HG02571 (cell line): ENCODE data around the gene VCX3A.
"Not testable (repeated sequence)": the region's sequence is repeated elsewhere in the genome, so short reads cannot be mapped to it uniquely, and the experiment has no call there.

Experiments
- ATAC-seq: cut with Tn5 transposase; IDR thresholded peaks from one replicate; pipeline ENCODE4 v1.9.1; 2021; ENCODE audit warnings: mild to moderate bottlenecking, moderate library complexity; ENCODE audit not compliant: unreplicated experiment

The VCX3A gene

GRCh38 chrX:6535018-6535417 is at the start of gene VCX3A:
Gene VCX3A (minus strand): TSS chrX:6535118. CDS start chrX:6534497, 621 bp downstream.
- ATAC-seq: not testable (repeated sequence)

GRCh38 chrX:6574762-6575161 is 39.8 kb upstream of the VCX3A start:
- ATAC-seq: no peak

- no peak for ATAC-seq
These were observed 33.1 kb upstream of the VCX3A start for GRCh38 chrX:6568031-6568430.

GRCh38 chrX:6558979-6559378 is 24.1 kb upstream of the VCX3A start:
- ATAC-seq: no peak

GRCh38 chrX:6557690-6558089 is 22.8 kb upstream of the VCX3A start:
- ATAC-seq: no peak

GRCh38 chrX:6550999-6551398 is 16.1 kb upstream of the VCX3A start:
- no peak for ATAC-seq

- ATAC-seq: no peak
These were observed 10.8 kb upstream of the VCX3A start for GRCh38 chrX:6545712-6546111.

GRCh38 chrX:6526564-6527136 is 8.3 kb downstream of the VCX3A start:
- no peak for ATAC-seq

GRCh38 chrX:6517376-6517775 is 17.5 kb downstream of the VCX3A start:
- ATAC-seq: no peak

GRCh38 chrX:6506444-6506843 is 28.5 kb downstream of the VCX3A start:
- no peak for ATAC-seq

- no peak for ATAC-seq
These were observed 29.0 kb downstream of the VCX3A start for GRCh38 chrX:6505960-6506359.

GRCh38 chrX:6500719-6501118 is 34.2 kb downstream of the VCX3A start:
- no peak for ATAC-seq

- ATAC-seq: no peak
These were observed 36.6 kb downstream of the VCX3A start for GRCh38 chrX:6498324-6498723.
